ENCODE results near the gene HK1.
A peak's percentile ranks its signal among the peaks of the same experiment; 100 is the strongest.
"Not testable (repeated sequence)": the region's sequence is repeated elsewhere in the genome, so short reads cannot be mapped to it uniquely, and the experiment has no call there.

Gene HK1

DNA sequence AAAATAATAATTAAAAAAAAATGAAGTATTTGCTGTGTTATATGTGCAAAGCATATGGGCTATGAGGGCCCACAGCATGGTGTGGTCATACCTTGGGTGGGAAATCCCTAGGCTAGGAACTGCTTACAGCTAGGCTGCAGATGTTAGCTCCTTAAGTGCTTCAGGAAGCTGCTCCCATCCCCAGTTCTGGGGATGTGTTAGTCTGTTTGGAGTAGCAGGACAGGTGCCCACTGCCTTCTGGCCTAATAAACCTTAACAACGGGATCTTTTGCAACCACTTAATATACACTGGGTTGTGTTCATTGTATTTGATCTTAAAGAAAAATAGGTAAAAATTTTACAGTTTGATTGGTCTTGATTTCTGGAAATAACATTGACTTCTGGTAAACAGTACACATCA, 46.3 kb downstream of the HK1 start:
- peaks cover 42% of the 10 kb centered on the region for H3K36me3 Mint-ChIP-seq (ENCODE audit: low read depth)
- peaks cover 82% of the 10 kb centered on the region for H3K4me1 Mint-ChIP-seq (ENCODE audit: low read depth)
- H3K27me3 Mint-ChIP-seq, result no peaks in the 10 kb centered on the region
- no peaks in the 10 kb centered on the region for H3K9me3 Mint-ChIP-seq
- H3K27ac Mint-ChIP-seq, result peak overlapping the region; percentile 31
- H3K4me3 Mint-ChIP-seq, result no peak overlapping the region

DNA sequence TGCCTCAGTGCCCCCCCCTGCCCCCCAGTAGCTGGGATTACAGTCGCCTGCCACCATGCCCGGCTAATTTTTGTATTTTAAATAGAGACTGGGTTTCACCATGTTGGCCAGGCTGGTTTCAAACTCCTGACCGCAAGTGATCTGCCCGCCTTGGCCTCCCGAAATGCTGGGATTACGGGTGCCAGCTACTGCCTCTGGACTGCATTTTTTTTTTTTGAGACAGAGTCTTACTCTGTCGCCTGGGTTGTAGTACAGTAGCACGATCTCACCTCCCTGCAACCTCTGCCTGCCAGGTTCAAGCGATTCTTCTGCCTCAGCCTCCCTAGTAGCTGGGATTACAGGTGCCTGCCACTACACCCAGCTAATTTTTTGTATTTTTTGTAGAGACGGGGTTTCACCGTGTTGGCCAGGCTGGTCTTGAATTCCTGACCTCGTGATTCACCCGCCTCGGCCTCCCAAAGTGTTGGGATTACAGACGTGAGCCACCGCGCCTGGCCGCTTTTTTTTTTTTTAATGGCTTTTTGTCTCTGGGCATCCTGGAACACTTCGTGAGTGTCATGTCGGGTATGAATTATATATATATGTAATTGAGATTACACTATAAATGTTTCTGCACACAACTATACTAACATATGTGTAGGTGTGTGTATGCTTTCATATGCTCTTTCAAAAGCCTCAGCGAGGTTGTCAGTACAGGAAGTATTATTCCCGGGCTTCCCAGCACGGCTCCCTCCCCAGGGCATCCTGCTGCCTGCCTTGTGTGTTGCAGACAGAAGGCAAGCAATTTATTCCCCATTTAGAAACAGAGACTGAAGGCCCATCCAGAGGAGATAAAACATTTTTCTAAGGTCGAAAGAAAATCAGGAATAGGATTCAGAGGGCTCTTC, 47.6 kb downstream of the HK1 start:
- not testable (repeated sequence) for H3K27me3 Mint-ChIP-seq, H3K4me3 Mint-ChIP-seq, H3K9me3 Mint-ChIP-seq
- peaks cover 46% of the 10 kb centered on the region for H3K36me3 Mint-ChIP-seq (ENCODE audit: low read depth)
- H3K4me1 Mint-ChIP-seq (ENCODE audit: low read depth), result peaks cover 77% of the 10 kb centered on the region
- H3K27ac Mint-ChIP-seq, result peak overlapping the region; percentile 52

DNA sequence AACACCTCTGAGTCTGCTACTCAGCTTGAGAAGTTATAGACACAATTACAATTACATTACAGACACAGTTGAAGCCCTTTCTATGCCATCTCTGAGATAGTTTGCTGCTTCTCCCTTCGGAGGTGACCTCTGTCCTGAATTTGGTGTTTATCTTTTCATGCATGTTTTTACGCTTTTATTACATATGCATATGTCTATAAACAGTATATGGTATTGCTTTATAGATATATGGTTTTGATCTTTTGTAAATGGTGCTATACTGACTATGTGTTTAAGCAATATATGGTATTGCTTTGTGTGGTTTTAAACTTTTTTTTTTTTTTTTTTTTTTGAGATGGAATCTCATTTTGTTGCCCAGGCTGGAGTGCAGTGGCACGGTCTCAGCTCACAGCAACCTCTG, 48.4 kb downstream of the HK1 start:
- Mint-ChIP-seq H3K27me3 (no peaks in the 10 kb centered on the region), H3K4me3 (no peak overlapping the region), H3K36me3 (ENCODE audit: low read depth) (peaks cover 48% of the 10 kb centered on the region), H3K4me1 (ENCODE audit: low read depth) (peaks cover 69% of the 10 kb centered on the region), H3K9me3 (no peaks in the 10 kb centered on the region), H3K27ac (no peak overlapping the region)

DNA sequence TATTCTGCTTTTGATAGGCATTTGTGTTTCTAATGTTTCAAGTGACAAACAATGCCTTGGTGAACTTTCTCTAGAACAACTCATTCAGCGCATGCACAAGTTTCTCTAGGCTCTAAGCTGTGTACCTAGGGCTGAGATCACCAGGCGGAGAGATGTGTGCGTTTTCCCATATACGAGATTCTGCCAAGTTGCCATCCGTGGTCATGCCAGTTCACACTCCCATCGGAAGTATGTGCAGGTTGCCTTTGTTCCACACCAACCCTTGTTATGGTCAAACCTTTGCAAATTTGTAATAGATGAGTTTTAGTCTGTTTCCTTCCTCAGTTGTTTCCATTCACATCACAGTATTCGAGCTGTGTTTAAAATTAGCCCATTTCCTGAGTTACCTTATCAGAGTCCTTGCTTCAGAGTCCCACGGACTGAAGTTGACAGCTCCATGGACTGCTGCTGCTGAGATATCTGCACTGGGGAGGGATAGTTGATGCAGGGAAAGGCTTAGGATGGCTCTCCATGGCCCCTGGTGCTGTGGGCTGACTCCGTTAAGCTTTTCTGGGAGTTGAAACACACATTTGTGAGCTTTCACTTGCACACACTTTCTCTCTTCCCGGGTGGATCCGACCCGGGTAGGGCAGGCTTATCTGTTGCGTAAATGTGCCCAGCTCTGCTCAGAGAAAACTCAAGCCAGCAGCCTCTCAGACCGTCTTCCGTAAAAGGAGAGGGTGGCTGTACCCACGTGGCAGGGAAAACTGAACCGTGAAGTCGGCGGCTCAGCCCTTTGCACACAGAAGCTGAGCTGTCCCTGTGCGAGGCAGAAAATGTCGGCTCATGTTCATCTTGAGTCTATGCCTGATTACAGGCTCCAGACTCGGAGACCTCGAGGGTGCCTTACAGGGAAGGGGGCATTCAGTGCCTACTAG, 49.4 kb downstream of the HK1 start:
- Mint-ChIP-seq H3K27me3 (no peaks in the 10 kb centered on the region), H3K4me3 (peak overlapping the region; percentile 64), H3K36me3 (ENCODE audit: low read depth) (peaks cover 49% of the 10 kb centered on the region), H3K4me1 (ENCODE audit: low read depth) (peaks cover 72% of the 10 kb centered on the region), H3K9me3 (no peaks in the 10 kb centered on the region), H3K27ac (peak overlapping the region; percentile 86)

DNA sequence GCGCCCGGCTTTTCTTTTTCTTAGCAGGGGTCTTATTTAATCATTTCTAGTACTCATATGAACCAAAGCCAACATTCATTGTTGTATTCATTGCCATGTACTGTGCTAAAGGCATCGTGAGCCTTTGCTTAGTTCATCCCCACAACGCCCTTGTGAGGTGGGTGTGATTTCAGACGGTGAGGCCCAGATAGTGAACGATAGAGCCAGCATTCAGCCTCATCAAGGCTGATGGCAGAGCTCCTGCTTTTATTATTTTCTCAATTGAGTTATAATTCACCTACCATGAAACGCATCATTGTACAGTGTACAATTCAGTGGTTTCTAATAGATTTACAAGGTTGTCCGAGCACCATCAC, 50.1 kb downstream of the HK1 start:
- Mint-ChIP-seq H3K4me1 (ENCODE audit: low read depth) (peaks cover 72% of the 10 kb centered on the region), H3K9me3 (no peaks in the 10 kb centered on the region), H3K36me3 (ENCODE audit: low read depth) (peaks cover 49% of the 10 kb centered on the region), H3K27me3 (no peaks in the 10 kb centered on the region), H3K27ac (peak overlapping the region; percentile 86), H3K4me3 (peak overlapping the region; percentile 64)

DNA sequence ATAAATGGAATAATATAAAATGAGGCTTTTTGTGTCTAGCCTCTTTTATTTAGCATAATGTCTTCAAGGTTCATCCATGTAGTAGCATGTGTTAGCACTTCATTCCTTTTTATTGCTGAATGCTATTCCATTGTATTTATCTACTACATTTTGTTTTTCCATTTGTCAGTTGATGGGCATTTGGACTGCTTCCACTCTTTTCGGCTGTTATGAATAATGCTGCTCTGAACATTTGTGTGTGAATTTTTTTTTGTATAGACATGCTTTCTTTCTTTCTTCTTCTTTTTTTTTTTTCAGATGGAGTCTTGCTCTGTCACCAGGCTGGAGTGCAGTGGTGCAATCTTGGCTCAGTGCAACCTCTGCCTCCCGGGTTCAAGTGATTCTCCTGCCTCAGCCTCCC, 50.6 kb downstream of the HK1 start:
- not testable (repeated sequence) for H3K27me3 Mint-ChIP-seq, H3K4me3 Mint-ChIP-seq, H3K9me3 Mint-ChIP-seq
- peaks cover 49% of the 10 kb centered on the region for H3K36me3 Mint-ChIP-seq (ENCODE audit: low read depth)
- H3K4me1 Mint-ChIP-seq (ENCODE audit: low read depth), result peaks cover 71% of the 10 kb centered on the region
- H3K27ac Mint-ChIP-seq, result peak overlapping the region; percentile 86

DNA sequence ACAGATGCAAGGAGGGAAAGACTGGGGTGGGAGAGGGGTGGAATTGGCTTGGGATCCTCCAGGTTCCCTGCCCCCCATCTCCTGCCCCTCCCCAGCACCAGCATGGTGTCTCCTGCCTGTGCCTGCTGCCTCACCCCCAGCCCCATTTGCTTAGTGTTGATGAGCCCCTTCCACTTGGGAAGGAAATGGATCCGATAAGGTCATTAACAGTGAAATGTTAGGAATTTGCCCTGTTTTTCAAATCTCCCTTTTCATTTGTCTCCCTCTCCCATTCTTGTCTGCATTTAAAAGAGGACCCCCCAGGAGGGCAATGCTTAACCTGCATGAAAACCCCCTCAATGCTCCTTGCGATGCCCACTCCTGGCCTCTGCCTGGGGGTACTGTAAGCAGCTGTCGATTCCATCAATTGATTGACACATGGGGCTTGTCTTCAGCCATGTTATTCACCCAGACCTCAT, 51.5 kb downstream of the HK1 start:
- H3K4me1 Mint-ChIP-seq (ENCODE audit: low read depth), result peaks cover 73% of the 10 kb centered on the region
- H3K4me3 Mint-ChIP-seq, result no peak overlapping the region
- no peaks in the 10 kb centered on the region for H3K27me3 Mint-ChIP-seq
- no peak overlapping the region for H3K27ac Mint-ChIP-seq
- H3K9me3 Mint-ChIP-seq, result no peaks in the 10 kb centered on the region
- H3K36me3 Mint-ChIP-seq (ENCODE audit: low read depth), result peaks cover 48% of the 10 kb centered on the region

DNA sequence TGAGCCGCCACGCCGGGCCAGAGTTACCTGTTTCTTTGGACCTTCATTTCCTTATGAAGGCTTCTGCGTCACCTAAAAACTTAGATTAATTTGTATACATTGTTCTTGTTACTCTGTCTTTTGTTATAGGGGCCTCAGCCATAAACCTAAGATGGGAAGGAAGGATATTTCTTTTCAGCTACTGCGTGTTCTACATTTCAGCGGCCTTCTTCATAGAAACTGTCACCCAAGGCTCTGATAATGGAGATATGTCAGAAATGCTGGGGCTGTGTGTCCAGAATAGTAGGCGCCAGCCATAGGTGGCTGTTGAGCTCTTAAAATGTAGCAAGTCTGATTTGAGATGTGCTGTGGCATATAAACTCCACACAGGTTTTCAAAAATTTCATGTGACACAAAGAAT, 52.9 kb downstream of the HK1 start:
- H3K9me3 Mint-ChIP-seq, result no peaks in the 10 kb centered on the region
- H3K27me3 Mint-ChIP-seq, result no peaks in the 10 kb centered on the region
- H3K4me1 Mint-ChIP-seq (ENCODE audit: low read depth), result peaks cover 80% of the 10 kb centered on the region
- peaks cover 51% of the 10 kb centered on the region for H3K36me3 Mint-ChIP-seq (ENCODE audit: low read depth)
- H3K4me3 Mint-ChIP-seq, result no peak overlapping the region
- H3K27ac Mint-ChIP-seq, result no peak overlapping the region

DNA sequence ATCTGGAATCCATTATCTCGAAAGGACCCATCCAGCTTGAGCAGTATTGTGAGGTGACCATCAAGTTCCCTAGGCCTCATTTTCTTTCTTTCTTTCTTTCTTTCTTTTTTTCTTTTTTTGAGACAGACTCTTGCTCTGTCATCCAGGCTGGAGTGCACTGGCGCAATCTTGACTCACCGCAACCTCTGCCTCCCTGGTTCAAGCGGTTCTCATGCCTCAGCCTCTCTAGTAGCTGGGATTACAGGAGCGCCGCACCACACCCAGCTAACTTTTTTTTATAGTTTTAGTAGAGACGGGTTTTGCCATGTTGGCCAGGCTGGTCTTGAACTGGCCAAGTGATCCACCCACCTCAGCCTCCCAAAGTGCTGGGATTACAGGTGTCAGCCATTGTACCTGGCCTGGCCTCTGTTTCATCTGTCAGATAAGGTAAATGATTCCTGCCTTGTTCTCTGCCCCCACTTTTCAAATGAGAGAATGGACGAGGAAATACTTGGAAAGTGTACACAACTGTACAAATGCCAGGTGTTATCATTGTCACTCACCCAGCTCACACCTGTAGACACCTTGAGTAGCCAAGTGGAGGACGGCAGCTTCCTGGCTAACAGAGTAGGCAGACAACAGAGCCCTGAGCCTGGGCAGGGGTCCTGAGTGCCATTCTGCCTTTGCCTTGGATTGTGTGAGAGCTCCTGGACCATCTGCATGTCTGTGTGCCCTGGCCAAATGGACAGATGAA, 54.1 kb downstream of the HK1 start:
- Mint-ChIP-seq H3K4me3 (no peak overlapping the region), H3K27ac (no peak overlapping the region), H3K9me3 (no peaks in the 10 kb centered on the region), H3K4me1 (ENCODE audit: low read depth) (peaks cover 73% of the 10 kb centered on the region), H3K27me3 (no peaks in the 10 kb centered on the region), H3K36me3 (ENCODE audit: low read depth) (peaks cover 46% of the 10 kb centered on the region)

DNA sequence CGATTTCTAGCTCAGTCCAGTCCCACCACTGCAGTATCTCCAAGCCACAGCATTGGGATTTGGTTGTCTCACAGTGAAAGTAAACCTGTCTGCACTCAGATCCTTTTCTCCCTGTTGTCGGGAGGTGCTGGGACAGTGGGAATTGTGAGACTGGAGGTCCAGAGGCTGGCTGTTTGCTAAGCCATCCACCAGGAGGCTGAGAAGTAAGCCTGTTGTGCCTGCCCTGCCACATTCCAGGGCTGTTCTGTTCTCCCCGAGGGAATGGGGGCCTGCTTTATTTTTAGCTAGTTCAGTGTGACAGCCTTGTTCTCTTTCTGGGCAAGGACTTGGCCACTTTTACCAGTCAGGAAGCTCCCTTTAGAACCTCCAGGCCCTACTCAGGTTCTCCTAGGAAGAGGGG, 54.9 kb downstream of the HK1 start:
- Mint-ChIP-seq H3K36me3 (ENCODE audit: low read depth) (peaks cover 42% of the 10 kb centered on the region), H3K4me3 (no peak overlapping the region), H3K4me1 (ENCODE audit: low read depth) (peaks cover 71% of the 10 kb centered on the region), H3K27ac (no peak overlapping the region), H3K9me3 (no peaks in the 10 kb centered on the region), H3K27me3 (no peaks in the 10 kb centered on the region)

DNA sequence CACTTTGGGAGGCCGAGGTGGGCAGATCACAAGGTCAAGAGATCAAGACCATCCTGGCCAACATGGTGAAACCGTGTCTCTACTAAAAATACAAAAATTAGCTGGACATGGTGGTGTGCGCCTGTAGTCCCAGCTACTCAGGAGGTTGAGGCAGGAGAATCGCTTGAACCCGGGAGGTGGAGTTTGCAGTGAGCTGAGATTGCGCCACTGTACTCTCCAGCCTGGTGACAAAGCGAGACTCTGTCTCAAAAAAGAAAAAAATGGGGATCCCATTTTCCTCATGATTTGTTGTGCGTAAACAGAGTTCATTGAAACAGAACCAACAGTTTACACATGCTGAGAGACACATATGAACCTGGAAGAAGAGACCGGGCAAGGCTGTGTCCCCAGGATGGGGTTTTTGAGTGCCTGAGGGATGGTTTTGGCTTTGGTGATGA, 55.6 kb downstream of the HK1 start:
- H3K9me3 Mint-ChIP-seq, H3K27me3 Mint-ChIP-seq: not testable (repeated sequence)
- peaks cover 35% of the 10 kb centered on the region for H3K36me3 Mint-ChIP-seq (ENCODE audit: low read depth)
- H3K4me1 Mint-ChIP-seq (ENCODE audit: low read depth), result peaks cover 71% of the 10 kb centered on the region
- peak overlapping the region; percentile 17 for H3K4me3 Mint-ChIP-seq
- peak overlapping the region; percentile 21 for H3K27ac Mint-ChIP-seq

DNA sequence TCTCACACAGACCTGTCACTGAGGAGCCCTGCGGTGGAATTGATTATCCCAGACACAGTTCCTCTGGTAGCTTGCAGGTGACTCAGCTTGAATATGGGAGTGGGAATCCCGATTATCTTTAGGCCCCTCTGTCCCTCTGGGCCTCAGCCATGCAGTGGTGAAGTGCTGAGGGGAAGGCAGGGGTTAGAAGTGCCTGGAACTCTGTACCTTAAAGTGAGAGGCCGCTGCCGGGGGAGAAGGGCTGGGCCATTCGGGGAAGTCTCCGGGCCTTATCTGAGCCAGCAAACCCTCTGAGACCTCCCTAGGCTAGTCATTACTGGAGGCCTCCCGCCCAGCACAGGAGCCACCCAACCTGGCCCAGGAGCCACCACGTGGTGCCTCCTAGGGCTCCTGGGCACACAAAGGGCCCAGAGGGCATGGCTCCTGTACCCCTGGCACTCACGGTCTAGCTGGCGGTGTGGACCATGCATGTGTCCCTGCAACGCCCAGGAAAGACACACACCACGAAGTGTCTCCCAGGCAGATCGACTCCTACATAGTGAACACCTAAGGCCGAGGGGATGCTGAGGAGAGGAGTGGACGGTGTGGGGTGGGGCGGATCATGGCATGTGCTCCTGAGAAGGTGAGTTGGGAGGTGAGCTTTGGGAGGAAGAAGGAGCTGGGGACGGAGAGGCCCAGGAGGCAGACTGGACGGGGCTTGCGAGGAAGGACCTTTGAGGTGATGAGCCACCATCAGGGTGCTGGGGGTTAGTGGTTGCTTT, 56.2 kb downstream of the HK1 start:
- H3K36me3 Mint-ChIP-seq (ENCODE audit: low read depth), result peaks cover 31% of the 10 kb centered on the region
- H3K4me3 Mint-ChIP-seq, result peak overlapping the region; percentile 79
- H3K9me3 Mint-ChIP-seq, result no peaks in the 10 kb centered on the region
- H3K27me3 Mint-ChIP-seq, result no peaks in the 10 kb centered on the region
- peak overlapping the region; percentile 92 for H3K27ac Mint-ChIP-seq
- H3K4me1 Mint-ChIP-seq (ENCODE audit: low read depth), result peaks cover 72% of the 10 kb centered on the region

DNA sequence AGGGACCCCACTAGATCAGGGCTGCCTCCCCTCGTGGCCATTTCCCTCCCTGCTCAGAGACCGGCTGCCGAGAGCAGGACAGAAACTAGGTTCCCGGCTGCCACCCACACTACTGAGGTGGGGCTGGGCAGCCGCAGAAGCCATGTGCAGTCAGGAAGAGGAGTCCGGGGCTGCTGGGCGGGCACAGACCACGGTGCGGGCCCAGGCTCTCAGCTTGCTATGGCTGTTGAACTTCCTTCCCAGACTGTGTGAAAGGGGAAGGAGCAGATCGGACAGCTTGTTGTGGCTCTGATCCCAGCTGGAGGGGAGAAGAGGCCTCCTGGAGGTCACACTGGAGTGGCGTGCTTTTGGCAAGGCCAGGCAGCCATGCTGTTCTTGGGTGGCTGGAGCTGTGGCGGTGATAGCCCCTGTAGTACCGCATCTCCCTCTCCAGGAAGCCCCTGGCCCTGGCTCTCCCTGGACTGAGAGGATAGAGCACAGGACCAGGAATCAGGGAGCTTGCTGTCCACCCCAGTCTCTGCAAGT, 56.8 kb downstream of the HK1 start:
- Mint-ChIP-seq H3K27ac (peak overlapping the region; percentile 92), H3K4me3 (peak overlapping the region; percentile 79), H3K9me3 (no peaks in the 10 kb centered on the region), H3K27me3 (no peaks in the 10 kb centered on the region), H3K4me1 (ENCODE audit: low read depth) (peaks cover 71% of the 10 kb centered on the region), H3K36me3 (ENCODE audit: low read depth) (peaks cover 26% of the 10 kb centered on the region)

DNA sequence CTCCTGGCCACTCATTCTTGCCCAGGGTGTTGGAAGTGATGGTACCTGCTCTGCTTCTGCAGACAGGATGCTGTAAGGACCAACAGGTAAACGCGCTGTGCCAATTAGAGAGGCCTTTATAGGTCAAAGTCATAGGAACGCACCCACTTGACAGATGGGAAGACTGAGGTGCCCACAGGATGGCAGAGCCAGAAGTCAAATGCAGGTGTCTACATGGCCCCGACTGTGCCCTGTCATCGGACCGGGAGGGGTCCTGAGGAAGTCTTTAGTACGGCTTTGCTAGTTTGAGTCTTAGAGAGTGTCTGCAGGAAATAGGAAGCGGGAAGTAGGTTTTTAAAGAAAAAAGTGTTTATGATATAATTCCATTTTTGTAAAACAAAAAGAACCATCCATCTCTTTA, 57.3 kb downstream of the HK1 start:
- no peak overlapping the region for H3K27ac Mint-ChIP-seq
- H3K4me3 Mint-ChIP-seq, result peak overlapping the region; percentile 79
- peaks cover 69% of the 10 kb centered on the region for H3K4me1 Mint-ChIP-seq (ENCODE audit: low read depth)
- peaks cover 22% of the 10 kb centered on the region for H3K36me3 Mint-ChIP-seq (ENCODE audit: low read depth)
- H3K9me3 Mint-ChIP-seq, result no peaks in the 10 kb centered on the region
- no peaks in the 10 kb centered on the region for H3K27me3 Mint-ChIP-seq
